KMS-11 (cell line): ENCODE measurements around the gene GPS2.

Experiments used
- H2AFZ ChIP-seq: fragments of 200-600 bp; sonication (generic); 2 replicates; pipeline ENCODE4 v1.6.1; 2016; ENCODE audit warnings: antibody characterized with exemption, mixed run types, low read depth
- H3K27ac ChIP-seq: fragments of 200-600 bp; sonication (generic); 2 replicates; pipeline ENCODE4 v1.6.1; 2016; ENCODE audit warnings: mild to moderate bottlenecking, mixed run types
- H3K27me3 ChIP-seq: fragments of 200-600 bp; sonication (generic); 2 replicates; pipeline ENCODE4 v1.6.1; 2017; ENCODE audit warnings: mild to moderate bottlenecking, low read depth, mixed run types, moderate library complexity; ENCODE audit not compliant: insufficient read depth
- H3K36me3 ChIP-seq: fragments of 200-600 bp; sonication (generic); 2 replicates; pipeline ENCODE4 v1.6.1; 2017; ENCODE audit warnings: mild to moderate bottlenecking, mixed run types; ENCODE audit not compliant: insufficient read depth
- H3K4me1 ChIP-seq: fragments of 200-600 bp; sonication (generic); 2 replicates; pipeline ENCODE4 v1.6.1; 2016; ENCODE audit warnings: mild to moderate bottlenecking, low read depth, mixed run types; ENCODE audit not compliant: poor library complexity, severe bottlenecking
- H3K4me2 ChIP-seq: fragments of 200-600 bp; sonication (generic); 2 replicates; pipeline ENCODE4 v1.7.0; 2016; ENCODE audit warnings: mild to moderate bottlenecking, mixed run types
- H3K4me3 ChIP-seq: fragments of 200-600 bp; sonication (generic); IDR thresholded peaks from 2 replicates; pipeline ENCODE4 v1.6.1; 2017; ENCODE audit warnings: low read depth, low read length, mixed read lengths; ENCODE audit not compliant: insufficient read depth
- H3K79me2 ChIP-seq: fragments of 200-600 bp; sonication (generic); 2 replicates; pipeline ENCODE4 v1.6.1; 2016; ENCODE audit warnings: low read depth, mixed run types; ENCODE audit not compliant: insufficient read depth
- H3K9ac ChIP-seq: fragments of 200-600 bp; sonication (generic); 2 replicates; pipeline ENCODE4 v1.6.1; 2016; ENCODE audit warnings: mild to moderate bottlenecking, mixed run types
- H4K20me1 ChIP-seq: fragments of 200-600 bp; sonication (generic); 2 replicates; pipeline ENCODE4 v1.6.1; 2016; ENCODE audit warnings: mild to moderate bottlenecking, mixed run types; ENCODE audit not compliant: insufficient read depth
- TF ChIP-seq, protein P1 (sequence below): fragments of 200-600 bp; sonication (generic); conservative IDR thresholded peaks from 2 replicates; pipeline ENCODE4 v1.6.1; 2017; ENCODE audit warnings: low read depth, mild to moderate bottlenecking, antibody characterized with exemption, low read length, moderate library complexity, mixed read lengths

Gene GPS2

DNA sequence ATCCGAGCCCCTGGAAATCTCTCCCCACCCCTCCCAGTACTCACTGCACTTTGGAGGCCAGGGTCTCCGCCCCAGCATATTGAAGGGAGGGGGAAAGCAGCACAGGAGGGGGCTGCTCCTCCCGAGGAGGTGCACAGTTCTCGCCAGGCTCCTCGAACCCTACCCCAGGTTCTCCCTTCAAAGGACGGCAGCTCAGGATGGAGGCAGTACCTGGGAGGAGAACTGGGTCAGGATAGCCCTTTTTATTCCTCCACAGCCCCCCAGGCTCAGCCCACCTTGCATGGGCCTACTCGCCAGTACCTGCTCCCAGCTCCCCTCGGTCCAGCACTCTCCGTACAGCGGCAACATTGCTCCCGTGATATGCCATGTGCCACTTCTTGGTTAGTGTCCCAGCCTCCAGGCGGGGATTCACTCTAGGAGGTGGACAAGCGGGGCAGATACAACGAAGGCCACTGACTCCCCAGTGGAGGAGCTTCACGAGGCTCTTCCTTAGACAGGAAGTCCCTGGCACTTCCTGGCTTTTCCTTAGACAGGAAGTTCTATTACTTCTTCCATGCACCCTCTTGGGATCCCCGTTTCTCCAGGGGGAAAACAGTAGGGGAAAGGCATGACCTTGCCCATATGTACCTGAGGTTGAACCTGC is 2.1 kb upstream of the GPS2 start:
- Histone ChIP-seq H3K4me1 (no peaks in the 10 kb centered on the region), H3K4me3 (no peak overlapping the region)

DNA sequence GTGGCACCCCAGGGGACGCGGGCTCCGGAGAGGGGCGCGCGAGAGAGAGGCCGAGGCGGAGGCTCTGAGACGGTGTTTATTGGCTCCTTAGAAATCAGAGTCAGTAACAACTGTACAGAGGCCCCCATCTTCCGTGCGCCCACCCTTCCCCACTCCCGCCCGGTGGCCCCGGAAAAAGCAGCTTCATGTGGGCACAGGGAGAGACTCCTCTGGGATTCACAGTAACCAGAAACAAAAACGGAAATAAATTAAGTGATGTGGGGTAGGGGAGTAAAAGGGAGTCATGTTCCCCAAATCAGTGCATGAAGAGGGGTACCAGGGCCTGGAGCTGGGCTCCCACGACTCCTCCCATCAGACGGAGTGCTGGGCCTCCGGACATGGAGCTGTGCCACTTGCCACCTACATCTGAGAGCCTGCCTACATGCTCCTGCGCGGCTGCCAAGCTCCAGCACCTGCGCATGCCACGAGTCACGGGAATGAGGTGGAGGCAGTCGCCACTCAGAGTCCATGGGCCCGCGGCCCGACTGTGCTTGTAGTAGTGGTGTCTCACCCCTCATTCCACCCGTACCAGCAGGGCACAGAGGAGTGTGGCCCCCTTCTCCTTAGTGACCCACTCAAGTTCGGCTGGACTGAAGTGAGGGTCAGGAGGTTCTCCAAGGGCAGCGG is 543 bp upstream of the GPS2 start:
- Histone ChIP-seq H3K4me1 (no peaks in the 10 kb centered on the region), H3K27me3 (no peaks in the 10 kb centered on the region), H3K36me3 (no peaks in the 10 kb centered on the region), H4K20me1 (no peaks in the 10 kb centered on the region), H2AFZ (no peak overlapping the region), H3K27ac (no peak overlapping the region), H3K79me2 (no peaks in the 10 kb centered on the region; the same call in 1 of the 2 replicates), H3K4me2 (no peak overlapping the region), H3K4me3 (no peak overlapping the region), H3K9ac (no peak overlapping the region)
- TF ChIP-seq, protein P1, sequence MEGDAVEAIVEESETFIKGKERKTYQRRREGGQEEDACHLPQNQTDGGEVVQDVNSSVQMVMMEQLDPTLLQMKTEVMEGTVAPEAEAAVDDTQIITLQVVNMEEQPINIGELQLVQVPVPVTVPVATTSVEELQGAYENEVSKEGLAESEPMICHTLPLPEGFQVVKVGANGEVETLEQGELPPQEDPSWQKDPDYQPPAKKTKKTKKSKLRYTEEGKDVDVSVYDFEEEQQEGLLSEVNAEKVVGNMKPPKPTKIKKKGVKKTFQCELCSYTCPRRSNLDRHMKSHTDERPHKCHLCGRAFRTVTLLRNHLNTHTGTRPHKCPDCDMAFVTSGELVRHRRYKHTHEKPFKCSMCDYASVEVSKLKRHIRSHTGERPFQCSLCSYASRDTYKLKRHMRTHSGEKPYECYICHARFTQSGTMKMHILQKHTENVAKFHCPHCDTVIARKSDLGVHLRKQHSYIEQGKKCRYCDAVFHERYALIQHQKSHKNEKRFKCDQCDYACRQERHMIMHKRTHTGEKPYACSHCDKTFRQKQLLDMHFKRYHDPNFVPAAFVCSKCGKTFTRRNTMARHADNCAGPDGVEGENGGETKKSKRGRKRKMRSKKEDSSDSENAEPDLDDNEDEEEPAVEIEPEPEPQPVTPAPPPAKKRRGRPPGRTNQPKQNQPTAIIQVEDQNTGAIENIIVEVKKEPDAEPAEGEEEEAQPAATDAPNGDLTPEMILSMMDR = no peak

More for the DNA sequence above, 2.1 kb upstream of the GPS2 start:
- H3K79me2 ChIP-seq = no peaks in the 10 kb centered on the region
- no peaks in the 10 kb centered on the region for H4K20me1 ChIP-seq
- no peaks in the 10 kb centered on the region for H3K36me3 ChIP-seq
- H3K27me3 ChIP-seq = no peaks in the 10 kb centered on the region
- TF ChIP-seq, protein P1 = no peak
- no peak overlapping the region for H3K27ac ChIP-seq
- H2AFZ ChIP-seq = no peak overlapping the region
- H3K4me2 ChIP-seq = no peak overlapping the region
- no peak overlapping the region for H3K9ac ChIP-seq

DNA sequence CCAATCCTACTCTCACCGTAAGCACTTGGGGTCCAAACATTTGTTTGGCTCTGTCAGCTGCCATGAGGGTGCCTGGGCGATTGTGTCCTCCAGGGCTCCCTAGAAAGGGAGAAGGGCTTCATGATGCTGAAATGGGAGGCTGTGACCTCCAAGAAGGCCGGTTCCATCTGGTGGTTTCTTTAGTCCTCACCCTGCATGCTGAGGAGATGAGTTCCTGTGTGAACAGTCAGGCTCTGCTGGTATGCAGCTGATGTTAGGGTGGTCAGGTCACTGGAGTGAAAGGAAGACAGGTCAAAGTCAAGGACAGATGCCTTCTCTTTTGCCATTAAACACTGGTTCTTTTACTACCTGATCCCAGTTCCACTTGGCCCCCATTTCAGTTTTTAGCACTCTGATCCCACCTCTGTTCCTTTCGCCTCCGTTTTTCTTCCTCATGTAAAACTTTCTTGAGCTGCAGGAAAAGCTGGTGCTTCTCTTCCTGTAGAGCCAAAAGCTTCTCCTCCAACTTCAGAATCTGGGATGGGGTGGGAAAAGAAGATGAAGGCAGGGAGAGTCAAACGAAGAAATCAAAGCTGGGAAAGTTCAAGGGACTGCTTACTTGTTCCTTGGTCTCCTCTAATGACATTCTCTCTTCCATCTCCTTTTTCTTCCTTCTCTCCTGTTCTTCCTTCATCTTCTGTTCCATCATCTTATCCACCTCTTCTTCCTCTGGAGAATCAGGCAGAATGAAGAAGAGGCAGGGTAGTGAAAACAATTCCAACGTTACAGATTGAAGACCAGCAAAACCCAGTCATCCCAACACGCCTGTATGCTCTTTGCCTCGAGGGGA is 1.1 kb downstream of the GPS2 start:
- Histone ChIP-seq H3K4me2 (no peak overlapping the region; the same call in 1 of the 2 replicates), H3K4me3 (no peak overlapping the region), H3K79me2 (peaks cover 16% of the 10 kb centered on the region; the same call in 1 of the 2 replicates), H3K27me3 (no peaks in the 10 kb centered on the region), H2AFZ (no peak overlapping the region), H3K36me3 (no peaks in the 10 kb centered on the region), H4K20me1 (no peaks in the 10 kb centered on the region), H3K4me1 (peaks cover 11% of the 10 kb centered on the region), H3K27ac (no peak overlapping the region), H3K9ac (no peak overlapping the region)
- TF ChIP-seq, protein P1 = no peak

DNA sequence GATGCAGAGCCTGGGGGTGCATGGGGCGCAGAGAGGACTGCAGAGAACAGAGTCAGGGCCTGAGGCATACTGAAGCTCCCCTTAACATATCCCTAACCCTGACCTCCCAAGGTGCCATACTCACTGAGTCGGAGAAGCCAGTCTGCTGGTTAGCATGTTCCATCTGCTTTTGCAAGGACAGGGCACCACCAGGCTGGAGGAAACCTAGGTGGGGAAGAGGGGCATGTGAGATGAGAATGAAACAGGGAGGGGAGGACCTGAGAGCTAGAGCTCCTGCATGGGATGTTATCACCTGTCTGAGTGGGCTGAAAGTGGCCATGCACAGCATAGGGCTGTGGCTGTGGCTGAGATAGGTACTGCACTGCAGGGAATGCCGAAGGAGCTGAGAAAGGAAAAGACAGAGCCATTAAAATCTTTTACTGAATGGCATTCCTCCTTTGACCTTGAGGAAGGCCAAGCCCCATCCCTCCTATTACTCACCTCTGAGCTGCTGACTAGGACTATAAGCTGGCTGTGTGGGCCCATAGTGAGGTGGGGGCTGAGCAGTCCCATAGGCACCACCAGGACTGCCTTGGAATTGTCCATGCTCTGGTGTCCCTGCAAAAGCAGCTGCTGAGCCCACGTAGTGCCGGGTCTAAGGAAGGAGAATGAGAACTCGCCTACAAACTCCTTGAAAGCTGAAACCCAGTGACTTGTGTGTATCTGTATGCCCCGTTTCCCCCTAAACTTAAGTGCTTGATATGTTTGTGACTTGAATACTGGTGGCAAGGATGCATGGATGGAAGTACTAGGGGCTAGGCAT is 1.9 kb downstream of the GPS2 start:
- Histone ChIP-seq H3K4me3 (no peak overlapping the region), H3K4me1 (peaks cover 11% of the 10 kb centered on the region), H3K79me2 (peaks cover 16% of the 10 kb centered on the region; the same call in 1 of the 2 replicates), H3K36me3 (no peaks in the 10 kb centered on the region), H3K27me3 (no peaks in the 10 kb centered on the region), H3K27ac (no peak overlapping the region), H4K20me1 (no peaks in the 10 kb centered on the region), H3K9ac (no peak overlapping the region), H3K4me2 (no peak overlapping the region), H2AFZ (no peak overlapping the region)
- TF ChIP-seq, protein P1 = no peak
